IPS DF 6.9 (cell line): ENCODE measurements around the gene USP34.

Experiments used
- DNase-seq: peaks from one replicate; pipeline ENCODE4 v3.0.0-alpha.2; 2013; ENCODE audit warnings: low read depth, low spot score
- H3K27ac ChIP-seq: one replicate; pipeline ENCODE4 v1.5.1; 2013; ENCODE audit warnings: low read length, control low read depth
- H3K27me3 ChIP-seq: 2 replicates; pipeline ENCODE4 v1.6.1; 2013; ENCODE audit warnings: mild to moderate bottlenecking, low read length; ENCODE audit not compliant: control insufficient read depth, insufficient read depth
- H3K36me3 ChIP-seq: 2 replicates; pipeline ENCODE4 v1.6.1; 2013; ENCODE audit warnings: low read length; ENCODE audit not compliant: control insufficient read depth, insufficient read depth
- H3K4me1 ChIP-seq: 2 replicates; pipeline ENCODE4 v1.6.1; 2013; ENCODE audit warnings: low read length; ENCODE audit not compliant: control insufficient read depth, insufficient read depth
- H3K4me3 ChIP-seq: 2 replicates; pipeline ENCODE4 v1.5.1; 2013; ENCODE audit warnings: mild to moderate bottlenecking, low read length
- H3K9me3 ChIP-seq: 2 replicates; pipeline ENCODE4 v1.6.1; 2013; ENCODE audit warnings: low read length, inconsistent platforms; ENCODE audit not compliant: control insufficient read depth, insufficient read depth
- WGBS: extraction: QIAGEN DNeasy Blood & Tissue Kit; methylation state at CpG from one replicate; pipeline ENCODE4 v1.1.7; 2013; ENCODE audit warnings: mixed read lengths, missing lambda C conversion rate; ENCODE audit not compliant: insufficient read length, insufficient coverage; 5-methylcytosine and 5-hydroxymethylcytosine counted together

Gene USP34

GRCh38 chr2:61144697-61145268, 326.1 kb downstream of the USP34 start:
- peak overlapping the region; percentile 26; the same call in 1 of the 2 replicates for H3K4me3 ChIP-seq
- H3K36me3 ChIP-seq: peaks cover under 1% of the 10 kb centered on the region; the same call in 1 of the 2 replicates
- DNase-seq: peak; percentile 99
- H3K4me1 ChIP-seq: no peaks in the 10 kb centered on the region
- no peaks in the 10 kb centered on the region for H3K9me3 ChIP-seq
- WGBS: no CpG with 5 or more reads among the region's 31 CpGs
- H3K27ac ChIP-seq: no peak overlapping the region
- no peaks in the 10 kb centered on the region for H3K27me3 ChIP-seq

- WGBS: no CpG with 5 or more reads among the region's 1 CpG
- DNase-seq: no peak
- no peaks in the 10 kb centered on the region for H3K27me3 ChIP-seq
Observed at GRCh38 chr2:61141151-61141550, 329.7 kb downstream of the USP34 start.

GRCh38 chr2:61138859-61139258, 332.0 kb downstream of the USP34 start:
- no peaks in the 10 kb centered on the region for H3K4me1 ChIP-seq
- DNase-seq: no peak
- no CpG with 5 or more reads among the region's 4 CpGs for WGBS
- no peak overlapping the region for H3K27ac ChIP-seq
- no peak overlapping the region for H3K4me3 ChIP-seq
- H3K36me3 ChIP-seq: no peaks in the 10 kb centered on the region
- no peaks in the 10 kb centered on the region for H3K27me3 ChIP-seq
- no peaks in the 10 kb centered on the region for H3K9me3 ChIP-seq

More at GRCh38 chr2:61141151-61141550, 329.7 kb downstream of the USP34 start:
- Histone ChIP-seq H3K27ac (no peak overlapping the region), H3K4me1 (no peaks in the 10 kb centered on the region), H3K36me3 (no peaks in the 10 kb centered on the region), H3K9me3 (no peaks in the 10 kb centered on the region), H3K4me3 (no peak overlapping the region)
